Breast epithelium (tissue), 4 donors: ENCODE measurements around the gene TKT. TPM values are rescaled to one million over a fixed set of nuclear protein-coding genes. Genes with fewer than 3 reads are reported as not detected.

Source experiments
- DNase-seq, 2 donors: peaks; one replicate each; pipeline ENCODE4 v3.0.0-alpha.2; 2019; ENCODE audit warnings: low spot score in 2 of 2
- H3K27ac ChIP-seq, 2 donors: fragments of 200-600 bp; sonication (generic) in 1 of 2; one replicate each; pipeline ENCODE4 v1.5.1; 2016 to 2019; ENCODE audit warnings: mild to moderate bottlenecking in 1 of 2
- H3K27me3 ChIP-seq, 2 donors: fragments of 200-600 bp; sonication (generic) in 1 of 2; one replicate each; pipeline versions ENCODE4 v1.5.1 to v1.6.0; 2017 to 2019; ENCODE audit warnings: control low read depth in 1 of 2, mild to moderate bottlenecking in 1 of 2
- H3K36me3 ChIP-seq: fragments of 200-600 bp; one replicate; pipeline ENCODE4 v1.5.1; 2019
- H3K4me1 ChIP-seq, 2 donors: fragments of 200-600 bp; sonication (generic); one replicate each; pipeline ENCODE4 v1.5.1; 2016 to 2019; ENCODE audit warnings: control low read depth in 1 of 2
- H3K4me3 ChIP-seq, 3 donors: fragments of 200-600 bp; sonication (generic); 1 replicate in 2 of 3; 2 replicates in 1 of 3; pipeline ENCODE4 v1.5.1; 2016 to 2019; ENCODE audit warnings: mild to moderate bottlenecking in 3 of 3, moderate library complexity in 2 of 3
- H3K9me3 ChIP-seq, 2 donors: fragments of 200-600 bp; sonication (generic) in 1 of 2; one replicate each; pipeline ENCODE4 v1.5.1; 2016 to 2019; ENCODE audit warnings: control low read depth in 1 of 2
- CTCF ChIP-seq, 3 donors: fragments of 450-650 bp; IDR thresholded peaks; one replicate each; pipeline ENCODE4 v1.5.1; 2016 to 2017; ENCODE audit warnings: antibody characterized with exemption in 3 of 3, mild to moderate bottlenecking in 3 of 3, moderate library complexity in 3 of 3
- POLR2A ChIP-seq: fragments of 450-650 bp; IDR thresholded peaks from one replicate; pipeline ENCODE4 v1.6.1; 2016; ENCODE audit warnings: antibody characterized with exemption, mild to moderate bottlenecking, moderate library complexity
- POLR2AphosphoS5 ChIP-seq, 3 donors: sonication (generic); formaldehyde crosslinking; IDR thresholded peaks; one replicate each; pipeline ENCODE4 v1.6.1; 2017; ENCODE audit warnings: antibody characterized with exemption in 3 of 3
- intact Hi-C: fragments of 100-400 bp; cut with DNase I; formaldehyde crosslinking; loops from one replicate; pipeline ENCODE4 v1.15.1; 2023; ENCODE audit warnings: low total_unique reads
- total RNA-seq, 3 donors: library from RNA; depleted of rRNA; stranded (reverse); fragments of >200 nt; gene quantifications; one replicate each; pipeline ENCODE4 v1.1.0, GENCODE V29; 2016

The TKT gene
- total RNA-seq, 3 donors from 2014 or later: 130 to 273 (median 131) TPM

GRCh38 chr3:53200501-53201498, 55.0 kb downstream of the TKT start:
- intact Hi-C loops: no loop called here
- Histone ChIP-seq H3K36me3 (no peaks in the 10 kb centered on the region), H3K9me3 (no peaks in the 10 kb centered on the region), H3K27ac (no peak overlapping the region), H3K4me1 (no peaks in the 10 kb centered on the region), H3K27me3 (no peaks in the 10 kb centered on the region), H3K4me3 (no peak overlapping the region)
- TF ChIP-seq CTCF (IDR thresholded peaks at IDR 0.05) (no peak), POLR2AphosphoS5 (IDR thresholded peaks at IDR 0.05) (no peak), POLR2A (no peak)
- no peak for DNase-seq

- Histone ChIP-seq H3K27ac (no peak overlapping the region), H3K27me3 (no peaks in the 10 kb centered on the region), H3K36me3 (no peaks in the 10 kb centered on the region), H3K4me1 (peaks cover 0 to 5% of the 10 kb centered on the region in 2 donors), H3K4me3 (no peak overlapping the region), H3K9me3 (no peaks in the 10 kb centered on the region)
- DNase-seq: no peak
- no peak for TF ChIP-seq POLR2AphosphoS5 (IDR thresholded peaks at IDR 0.05)
- no peak for TF ChIP-seq CTCF (IDR thresholded peaks at IDR 0.05)
- TF ChIP-seq POLR2A: no peak
- intact Hi-C loops: loop anchor here (5.0 kb wide), 1 partner anchor 88 kb away; no protein-coding TSS in a partner anchor
Measured at GRCh38 chr3:53199834-53200233, 56.0 kb downstream of the TKT start.

- Histone ChIP-seq H3K4me3 (no peak overlapping the region), H3K4me1 (peaks cover 0 to 5% of the 10 kb centered on the region in 2 donors), H3K9me3 (no peaks in the 10 kb centered on the region), H3K36me3 (no peaks in the 10 kb centered on the region), H3K27ac (no peak overlapping the region), H3K27me3 (no peaks in the 10 kb centered on the region)
- TF ChIP-seq POLR2AphosphoS5 (IDR thresholded peaks at IDR 0.05) (no peak), POLR2A (no peak), CTCF (IDR thresholded peaks at IDR 0.05) (no peak)
- intact Hi-C loops: loop anchor here (5.0 kb wide), 1 partner anchor 87 kb away; no protein-coding TSS in a partner anchor
- DNase-seq: no peak
Measured at GRCh38 chr3:53198996-53199395, 56.8 kb downstream of the TKT start.

- no peaks in the 10 kb centered on the region for H3K36me3 ChIP-seq
- intact Hi-C loops: loop anchor here (5.0 kb wide), 1 partner anchor 86 kb away; no protein-coding TSS in a partner anchor
- no peak overlapping the region for H3K27ac ChIP-seq
- H3K27me3 ChIP-seq: no peaks in the 10 kb centered on the region
- DNase-seq: no peak
- peaks cover 0 to 5% of the 10 kb centered on the region in 2 donors for H3K4me1 ChIP-seq
- no peaks in the 10 kb centered on the region for H3K9me3 ChIP-seq
- no peak for TF ChIP-seq POLR2A
- no peak for TF ChIP-seq CTCF (IDR thresholded peaks at IDR 0.05)
- TF ChIP-seq POLR2AphosphoS5 (IDR thresholded peaks at IDR 0.05): no peak
- H3K4me3 ChIP-seq: no peak overlapping the region
Measured at GRCh38 chr3:53198256-53198977, 57.4 kb downstream of the TKT start.
